BE2C (cell line): Measurements from ENCODE around the gene CKS2.

Experiments
- DNase-seq: peaks from one replicate; pipeline ENCODE4 v3.0.0-alpha.2; 2020
- H3K27me3 ChIP-seq: fragments of 250-450 bp; sonication (Bioruptor Pico); 2 replicates; pipeline ENCODE4 v1.5.1; 2020; ENCODE audit warnings: mild to moderate bottlenecking
- H3K36me3 ChIP-seq: fragments of 250-450 bp; sonication (Bioruptor Pico); 2 replicates; pipeline ENCODE4 v1.5.1; 2020; ENCODE audit warnings: mild to moderate bottlenecking
- H3K4me1 ChIP-seq: fragments of 250-450 bp; sonication (Bioruptor Pico); 2 replicates; pipeline ENCODE4 v1.5.1; 2020
- H3K4me3 ChIP-seq: 2 replicates; pipeline ENCODE4 v1.5.1; 2011; ENCODE audit warnings: low read depth, low read length
- H3K9me3 ChIP-seq: fragments of 250-450 bp; sonication (Bioruptor Pico); 2 replicates; pipeline ENCODE4 v1.5.1; 2020
- CTCF ChIP-seq: IDR thresholded peaks from 2 replicates; pipeline ENCODE4 v1.5.1; 2012; ENCODE audit warnings: mild to moderate bottlenecking, low read depth, low read length

CKS2 gene

GRCh38 chr9:89309608-89310474, 1.2 kb upstream of the CKS2 start:
- no peak for DNase-seq
- Histone ChIP-seq H3K4me1 (no peaks in the 10 kb centered on the region), H3K36me3 (peaks cover 19% of the 10 kb centered on the region), H3K4me3 (peak overlapping the region; percentile 67), H3K27me3 (no peaks in the 10 kb centered on the region), H3K9me3 (no peaks in the 10 kb centered on the region)
- TF ChIP-seq CTCF, result no peak

- Histone ChIP-seq H3K4me1 (no peaks in the 10 kb centered on the region), H3K4me3 (peak overlapping the region; percentile 74), H3K36me3 (peaks cover 34% of the 10 kb centered on the region), H3K27me3 (no peaks in the 10 kb centered on the region), H3K9me3 (no peaks in the 10 kb centered on the region)
- DNase-seq, result no peak
- no peak for TF ChIP-seq CTCF
Measured at GRCh38 chr9:89311346-89312221, 589 bp downstream of the CKS2 start.

GRCh38 chr9:89312222-89312571, 1.2 kb downstream of the CKS2 start:
- DNase-seq, result no peak
- no peak for TF ChIP-seq CTCF
- H3K4me3 ChIP-seq, result peak overlapping the region; percentile 74
- H3K9me3 ChIP-seq, result no peaks in the 10 kb centered on the region
- H3K36me3 ChIP-seq, result peaks cover 40% of the 10 kb centered on the region
- H3K27me3 ChIP-seq, result no peaks in the 10 kb centered on the region
- no peaks in the 10 kb centered on the region for H3K4me1 ChIP-seq

- peaks cover 50% of the 10 kb centered on the region for H3K36me3 ChIP-seq
- H3K27me3 ChIP-seq, result no peaks in the 10 kb centered on the region
- no peaks in the 10 kb centered on the region for H3K4me1 ChIP-seq
- H3K4me3 ChIP-seq, result peak overlapping the region; percentile 74
- no peaks in the 10 kb centered on the region for H3K9me3 ChIP-seq
- DNase-seq, result no peak
- TF ChIP-seq CTCF, result no peak
Measured at GRCh38 chr9:89313842-89314241, 2.8 kb downstream of the CKS2 start.

- H3K4me1 ChIP-seq, result no peaks in the 10 kb centered on the region
Measured at GRCh38 chr9:89314955-89315354, 4.0 kb downstream of the CKS2 start.

More at GRCh38 chr9:89314955-89315354, 4.0 kb downstream of the CKS2 start:
- no peak for DNase-seq
- Histone ChIP-seq H3K4me3 (peak overlapping the region; percentile 74), H3K36me3 (peaks cover 50% of the 10 kb centered on the region), H3K27me3 (no peaks in the 10 kb centered on the region), H3K9me3 (no peaks in the 10 kb centered on the region)
- TF ChIP-seq CTCF, result no peak
